ENCODE data around the gene SPRR4. TPM values are rescaled to one million over a fixed set of nuclear protein-coding genes. Genes with fewer than 3 reads are reported as not detected.

Gene SPRR4
- total RNA-seq, 4 donors from 2014 or later = not detected

DNA sequence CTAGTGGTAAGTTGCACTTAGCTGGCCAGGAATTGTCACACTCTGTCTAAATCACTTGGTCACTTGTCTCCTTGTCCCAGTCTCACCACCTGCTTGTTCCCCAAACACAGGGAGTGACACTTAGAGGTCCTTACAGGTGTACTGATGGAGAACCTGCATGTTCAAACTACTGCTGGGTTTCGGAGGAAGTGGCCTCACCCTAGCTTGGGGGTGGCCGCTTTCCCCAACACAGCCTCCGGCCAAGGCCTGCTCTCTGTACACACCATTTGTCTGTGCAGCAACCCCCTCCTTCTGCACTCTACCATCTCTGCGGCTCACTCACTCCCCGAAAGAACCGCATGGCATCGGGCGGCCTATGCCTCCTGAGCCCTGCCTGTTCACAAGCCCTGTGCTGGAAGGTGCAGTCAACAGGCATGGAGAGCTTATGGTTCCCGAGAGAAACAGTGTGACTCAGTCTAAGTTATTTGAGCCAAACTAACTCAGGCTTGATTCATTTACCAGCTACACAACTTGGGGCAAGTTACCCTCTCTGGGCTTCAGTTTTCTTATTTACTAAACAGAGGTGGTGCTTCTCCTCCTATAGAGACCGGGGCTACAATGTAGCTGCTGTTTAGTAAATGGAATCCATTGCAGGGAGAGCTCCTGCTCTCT is 10.5 kb upstream of the SPRR4 start:
- Histone ChIP-seq H3K27ac (no peak overlapping the region), H3K27me3 (no peaks in the 10 kb centered on the region), H3K9me3 (no peaks in the 10 kb centered on the region), H3K36me3 (no peaks in the 10 kb centered on the region), H3K4me1 (no peaks in the 10 kb centered on the region), H3K4me3 (no peak overlapping the region)
- DNase-seq = no peak
- intact Hi-C loops (cut with DNase I; ENCODE audit: low total_unique reads) = no loop called here
- TF ChIP-seq EP300 (IDR thresholded peaks at IDR 0.05; ENCODE audit: low read depth) = no peak
- no peak for TF ChIP-seq POLR2AphosphoS5 (IDR thresholded peaks at IDR 0.05)
- TF ChIP-seq POLR2A (IDR thresholded peaks at IDR 0.05) = no peak
- TF ChIP-seq, protein P1, sequence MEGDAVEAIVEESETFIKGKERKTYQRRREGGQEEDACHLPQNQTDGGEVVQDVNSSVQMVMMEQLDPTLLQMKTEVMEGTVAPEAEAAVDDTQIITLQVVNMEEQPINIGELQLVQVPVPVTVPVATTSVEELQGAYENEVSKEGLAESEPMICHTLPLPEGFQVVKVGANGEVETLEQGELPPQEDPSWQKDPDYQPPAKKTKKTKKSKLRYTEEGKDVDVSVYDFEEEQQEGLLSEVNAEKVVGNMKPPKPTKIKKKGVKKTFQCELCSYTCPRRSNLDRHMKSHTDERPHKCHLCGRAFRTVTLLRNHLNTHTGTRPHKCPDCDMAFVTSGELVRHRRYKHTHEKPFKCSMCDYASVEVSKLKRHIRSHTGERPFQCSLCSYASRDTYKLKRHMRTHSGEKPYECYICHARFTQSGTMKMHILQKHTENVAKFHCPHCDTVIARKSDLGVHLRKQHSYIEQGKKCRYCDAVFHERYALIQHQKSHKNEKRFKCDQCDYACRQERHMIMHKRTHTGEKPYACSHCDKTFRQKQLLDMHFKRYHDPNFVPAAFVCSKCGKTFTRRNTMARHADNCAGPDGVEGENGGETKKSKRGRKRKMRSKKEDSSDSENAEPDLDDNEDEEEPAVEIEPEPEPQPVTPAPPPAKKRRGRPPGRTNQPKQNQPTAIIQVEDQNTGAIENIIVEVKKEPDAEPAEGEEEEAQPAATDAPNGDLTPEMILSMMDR (IDR thresholded peaks at IDR 0.05) = no peak
- in situ Hi-C loops (cut with MboI; ENCODE audit: low pct_ligation_motif_present in 1 of 4, low pct_unique_long_range_greater_than_20kb in 1 of 4, low sequenced_read_pairs in 3 of 4) = no loop called here
- 85 to 100% methylated on average over 2 to 10 of the region's 10 CpGs for WGBS, 2 donors (ENCODE audit: low coverage in 1 of 2)

DNA sequence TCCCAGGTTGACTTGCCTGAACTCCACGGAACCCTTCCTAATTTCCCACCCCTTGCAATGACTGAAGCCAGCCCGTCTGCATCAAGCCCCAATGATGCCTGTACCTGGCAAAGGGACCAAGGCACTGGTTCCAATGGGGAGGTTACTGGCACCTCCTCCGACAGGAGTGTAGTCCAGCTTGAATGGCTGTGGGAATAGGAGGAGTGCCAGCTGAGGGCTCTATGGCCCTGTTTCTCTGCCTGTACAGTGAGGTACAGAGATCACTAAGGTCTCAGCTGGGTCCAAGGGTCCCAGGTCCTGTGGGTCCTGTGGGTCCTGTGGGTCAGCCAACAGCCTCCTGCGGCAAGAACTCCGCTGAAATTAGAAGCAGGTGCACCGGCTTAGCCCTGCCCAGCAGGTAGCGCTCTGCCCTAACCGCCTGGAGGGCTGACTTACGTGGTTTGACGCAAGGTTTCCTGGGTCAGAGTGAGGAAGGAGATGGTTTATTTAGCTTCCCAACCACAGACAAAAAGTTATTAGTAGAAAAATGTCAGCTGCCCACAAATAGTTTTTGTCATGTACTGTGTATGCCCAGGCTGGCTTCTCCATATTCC is 9.9 kb upstream of the SPRR4 start:
- no peak overlapping the region for H3K4me3 ChIP-seq
- in situ Hi-C loops (cut with MboI; ENCODE audit: low pct_ligation_motif_present in 1 of 4, low pct_unique_long_range_greater_than_20kb in 1 of 4, low sequenced_read_pairs in 3 of 4) = no loop called here
- no peaks in the 10 kb centered on the region for H3K9me3 ChIP-seq
- H3K4me1 ChIP-seq = no peaks in the 10 kb centered on the region
- no peak for TF ChIP-seq POLR2A (IDR thresholded peaks at IDR 0.05)
- DNase-seq = no peak
- 40 to 67% methylated on average over 2 to 10 of the region's 10 CpGs for WGBS, 2 donors (ENCODE audit: low coverage in 1 of 2)
- intact Hi-C loops (cut with DNase I; ENCODE audit: low total_unique reads) = no loop called here
- no peaks in the 10 kb centered on the region for H3K27me3 ChIP-seq
- no peak overlapping the region for H3K27ac ChIP-seq
- H3K36me3 ChIP-seq = no peaks in the 10 kb centered on the region

DNA sequence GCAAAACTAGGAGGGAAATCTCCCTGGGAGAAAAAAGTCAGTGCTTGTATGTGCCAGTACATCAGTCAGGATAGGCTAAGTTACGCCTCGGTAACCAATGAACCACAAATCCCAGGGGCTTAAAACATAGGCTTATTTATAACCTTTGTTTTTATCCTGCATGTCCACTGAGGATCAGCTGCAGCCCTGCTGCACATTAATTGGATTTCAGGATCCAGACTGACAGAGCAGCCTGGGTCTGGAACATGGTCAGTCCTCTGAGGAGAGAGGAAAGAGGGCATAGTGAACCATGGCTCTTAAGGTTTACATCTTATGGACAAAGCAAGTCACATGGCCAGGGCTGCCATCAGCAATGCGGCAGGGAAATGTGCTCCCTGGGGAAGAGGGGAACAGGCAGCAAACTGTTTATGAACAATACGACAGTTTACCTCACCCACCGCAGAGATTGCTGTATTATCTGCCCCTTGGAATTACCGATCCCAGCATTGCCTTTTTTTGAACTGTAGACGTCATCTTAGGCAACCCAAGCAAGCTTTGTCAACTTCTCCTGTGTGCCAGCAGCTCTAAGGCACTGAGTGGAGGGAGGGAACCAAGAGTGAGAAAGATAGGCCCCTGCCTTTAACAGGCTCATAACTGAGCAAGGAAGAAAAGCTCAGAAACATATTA is 9.1 kb upstream of the SPRR4 start:
- Histone ChIP-seq H3K4me3 (no peak overlapping the region), H3K27ac (no peak overlapping the region), H3K27me3 (no peaks in the 10 kb centered on the region), H3K4me1 (no peaks in the 10 kb centered on the region), H3K9me3 (no peaks in the 10 kb centered on the region), H3K36me3 (no peaks in the 10 kb centered on the region)
- TF ChIP-seq POLR2A (IDR thresholded peaks at IDR 0.05) = no peak
- TF ChIP-seq EP300 (IDR thresholded peaks at IDR 0.05; ENCODE audit: low read depth) = no peak
- TF ChIP-seq, protein P1 (IDR thresholded peaks at IDR 0.05) = no peak
- TF ChIP-seq POLR2AphosphoS5 (IDR thresholded peaks at IDR 0.05) = no peak
- no peak for DNase-seq
- in situ Hi-C loops (cut with MboI; ENCODE audit: low pct_ligation_motif_present in 1 of 4, low pct_unique_long_range_greater_than_20kb in 1 of 4, low sequenced_read_pairs in 3 of 4) (no loop called here), intact Hi-C loops (cut with DNase I; ENCODE audit: low total_unique reads) (no loop called here)
- WGBS, 2 donors (ENCODE audit: low coverage in 1 of 2) = 71 to 72% methylated on average over 3 to 7 of the region's 7 CpGs

DNA sequence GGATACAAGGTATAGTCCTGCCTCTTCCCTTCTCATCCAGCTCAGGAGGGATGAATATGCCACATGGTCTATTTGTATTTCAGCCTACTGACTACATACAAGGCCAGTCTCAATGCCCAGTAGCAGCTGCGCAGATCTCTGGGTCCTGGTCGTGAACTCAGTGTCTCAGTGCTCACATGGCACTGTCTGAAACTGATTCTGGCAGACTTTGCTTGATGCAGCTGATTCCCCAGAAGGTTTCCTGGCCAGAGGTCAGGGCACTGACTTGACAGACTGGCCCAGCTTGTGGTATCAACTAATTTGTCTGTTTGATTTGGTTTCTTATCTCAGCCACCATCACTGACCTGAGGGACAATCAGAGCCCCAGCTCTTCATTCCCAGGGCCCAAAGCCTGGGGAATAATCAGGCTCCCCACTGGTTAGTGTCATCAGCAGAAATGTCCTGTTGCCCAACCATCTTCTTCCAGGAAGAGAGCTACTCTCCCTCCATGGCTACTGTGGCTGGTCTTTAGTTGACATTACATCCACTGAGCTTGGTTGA is 7.5 kb upstream of the SPRR4 start:
- Histone ChIP-seq H3K4me1 (no peaks in the 10 kb centered on the region), H3K4me3 (no peak overlapping the region), H3K27ac (no peak overlapping the region), H3K27me3 (no peaks in the 10 kb centered on the region), H3K9me3 (no peaks in the 10 kb centered on the region), H3K36me3 (no peaks in the 10 kb centered on the region)
- TF ChIP-seq EP300 (IDR thresholded peaks at IDR 0.05; ENCODE audit: low read depth) = no peak
- no peak for TF ChIP-seq POLR2A (IDR thresholded peaks at IDR 0.05)
- TF ChIP-seq, protein P1 (IDR thresholded peaks at IDR 0.05) = no peak
- no peak for TF ChIP-seq POLR2AphosphoS5 (IDR thresholded peaks at IDR 0.05)
- in situ Hi-C loops (cut with MboI; ENCODE audit: low pct_ligation_motif_present in 1 of 4, low pct_unique_long_range_greater_than_20kb in 1 of 4, low sequenced_read_pairs in 3 of 4) (no loop called here), intact Hi-C loops (cut with DNase I; ENCODE audit: low total_unique reads) (no loop called here)
- 84% methylated on average over 2 of the region's 2 CpGs; no CpG with 5 or more reads in 1 of the 2 donors for WGBS, 2 donors (ENCODE audit: low coverage in 1 of 2)
- DNase-seq = no peak

Measured in transverse colon (tissue), 4 donors.